Measurements from ENCODE around the gene CDC27.

CDC27 gene

GRCh38 chr17:47210105-47210504 is 21.0 kb upstream of the CDC27 start:
- DNase-seq: no peak
- Histone ChIP-seq H3K36me3 (no peaks in the 10 kb centered on the region), H3K27ac (no peak overlapping the region), H3K4me3 (no peak overlapping the region), H3K27me3 (no peaks in the 10 kb centered on the region), H3K4me1 (peaks cover 0 to 20% (median 18%) of the 10 kb centered on the region in 4 donors), H3K9me3 (no peaks in the 10 kb centered on the region)
- intact Hi-C loops (cut with DNase I; ENCODE audit: low total_unique reads): no loop called here
- TF ChIP-seq, protein P1, sequence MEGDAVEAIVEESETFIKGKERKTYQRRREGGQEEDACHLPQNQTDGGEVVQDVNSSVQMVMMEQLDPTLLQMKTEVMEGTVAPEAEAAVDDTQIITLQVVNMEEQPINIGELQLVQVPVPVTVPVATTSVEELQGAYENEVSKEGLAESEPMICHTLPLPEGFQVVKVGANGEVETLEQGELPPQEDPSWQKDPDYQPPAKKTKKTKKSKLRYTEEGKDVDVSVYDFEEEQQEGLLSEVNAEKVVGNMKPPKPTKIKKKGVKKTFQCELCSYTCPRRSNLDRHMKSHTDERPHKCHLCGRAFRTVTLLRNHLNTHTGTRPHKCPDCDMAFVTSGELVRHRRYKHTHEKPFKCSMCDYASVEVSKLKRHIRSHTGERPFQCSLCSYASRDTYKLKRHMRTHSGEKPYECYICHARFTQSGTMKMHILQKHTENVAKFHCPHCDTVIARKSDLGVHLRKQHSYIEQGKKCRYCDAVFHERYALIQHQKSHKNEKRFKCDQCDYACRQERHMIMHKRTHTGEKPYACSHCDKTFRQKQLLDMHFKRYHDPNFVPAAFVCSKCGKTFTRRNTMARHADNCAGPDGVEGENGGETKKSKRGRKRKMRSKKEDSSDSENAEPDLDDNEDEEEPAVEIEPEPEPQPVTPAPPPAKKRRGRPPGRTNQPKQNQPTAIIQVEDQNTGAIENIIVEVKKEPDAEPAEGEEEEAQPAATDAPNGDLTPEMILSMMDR (IDR thresholded peaks at IDR 0.05): no peak

- Histone ChIP-seq H3K27me3 (no peaks in the 10 kb centered on the region), H3K36me3 (no peaks in the 10 kb centered on the region), H3K4me1 (peaks cover 0 to 27% (median 23%) of the 10 kb centered on the region in 4 donors), H3K4me3 (no peak overlapping the region), H3K27ac (no peak overlapping the region), H3K9me3 (no peaks in the 10 kb centered on the region)
- no peak for DNase-seq
- TF ChIP-seq, protein P1 (IDR thresholded peaks at IDR 0.05): no peak
- intact Hi-C loops (cut with DNase I; ENCODE audit: low total_unique reads): no loop called here
These were observed 20.4 kb upstream of the CDC27 start for GRCh38 chr17:47209499-47209898.

DNA sequence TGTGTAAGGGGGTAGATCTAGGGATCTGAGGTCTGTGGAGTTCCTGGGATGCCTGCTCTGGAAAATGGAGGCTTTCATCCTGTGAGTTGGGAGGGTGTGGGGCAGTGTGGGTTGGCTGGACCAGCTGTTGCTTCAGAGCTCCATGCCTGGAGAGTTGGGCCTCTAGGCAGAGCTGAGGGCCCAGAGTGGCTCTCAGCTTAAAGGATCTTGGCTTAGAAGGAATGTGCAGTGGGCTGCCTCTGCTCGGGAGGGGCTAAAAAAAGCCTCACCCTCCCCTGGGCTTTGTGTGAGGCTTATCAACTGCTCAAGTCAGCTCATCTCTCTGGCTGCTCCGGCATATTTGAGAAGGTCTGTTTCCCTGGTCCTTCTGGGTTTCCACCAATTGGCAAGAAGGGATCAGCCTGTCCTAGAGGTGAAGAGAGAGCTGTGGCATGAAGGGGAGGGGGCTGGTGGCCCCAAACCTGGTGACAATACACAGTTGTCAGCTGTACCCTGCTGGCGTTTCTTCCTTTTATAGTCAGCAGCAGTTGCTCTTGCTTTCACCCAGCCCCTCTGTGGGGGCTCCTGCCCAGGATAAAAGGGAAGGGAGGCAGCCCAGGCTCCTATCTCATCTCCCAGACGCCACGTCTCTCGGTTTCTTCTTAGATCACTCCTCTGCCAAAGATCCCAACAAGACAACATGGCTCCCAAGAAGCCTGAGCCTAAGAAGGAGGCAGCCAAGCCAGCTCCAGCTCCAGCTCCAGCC is 19.8 kb upstream of the CDC27 start, which contains the start of gene MYL4:
Gene MYL4 (plus strand): TSS at position 605 of the 745 bp plus-strand sequence. CDS start 75 bp downstream, at position 680.
- H3K4me1 ChIP-seq: peaks cover 0 to 32% (median 29%) of the 10 kb centered on the region in 4 donors
- DNase-seq: no peak
- no peaks in the 10 kb centered on the region for H3K9me3 ChIP-seq
- no peaks in the 10 kb centered on the region for H3K36me3 ChIP-seq
- no peaks in the 10 kb centered on the region for H3K27me3 ChIP-seq
- no peak within 1 kb of the TSS for H3K27ac ChIP-seq
- no peak within 1 kb of the TSS for H3K4me3 ChIP-seq
- intact Hi-C loops (cut with DNase I; ENCODE audit: low total_unique reads): no loop called here
- TF ChIP-seq, protein P1 (IDR thresholded peaks at IDR 0.05): no peak

GRCh38 chr17:47207143-47208067 is 18.3 kb upstream of the CDC27 start:
- TF ChIP-seq, protein P1 (IDR thresholded peaks at IDR 0.05): no peak
- Histone ChIP-seq H3K9me3 (no peaks in the 10 kb centered on the region), H3K27me3 (no peaks in the 10 kb centered on the region), H3K4me3 (no peak overlapping the region), H3K36me3 (no peaks in the 10 kb centered on the region), H3K4me1 (peaks cover 0 to 35% (median 33%) of the 10 kb centered on the region in 4 donors), H3K27ac (no peak overlapping the region)
- no peak for DNase-seq
- intact Hi-C loops (cut with DNase I; ENCODE audit: low total_unique reads): no loop called here

GRCh38 chr17:47205419-47205963 is 16.4 kb upstream of the CDC27 start:
- peak; percentile 38 to 85 for DNase-seq
- H3K4me1 ChIP-seq: peaks cover 0 to 34% (median 33%) of the 10 kb centered on the region in 4 donors

More at GRCh38 chr17:47205419-47205963, 16.4 kb upstream of the CDC27 start:
- no peaks in the 10 kb centered on the region for H3K9me3 ChIP-seq
- TF ChIP-seq, protein P1 (IDR thresholded peaks at IDR 0.05): no peak
- H3K27me3 ChIP-seq: no peaks in the 10 kb centered on the region
- H3K27ac ChIP-seq: peak overlapping the region; percentile 75 to 76
- intact Hi-C loops (cut with DNase I; ENCODE audit: low total_unique reads): no loop called here
- H3K4me3 ChIP-seq: no peak overlapping the region
- no peaks in the 10 kb centered on the region for H3K36me3 ChIP-seq
